HCT116 (cell line): ENCODE results near the gene ASRGL1. TPM values are rescaled to one million over a fixed set of nuclear protein-coding genes. Genes with fewer than 3 reads are reported as not detected.

Experiments used
- ATAC-seq: fragments of 200-7000 bp; cut with Tn5 transposase; 2 replicates; pipeline ENCODE4 v1.9.1; 2020; ENCODE audit warnings: mild to moderate bottlenecking, moderate library complexity
- BruUV-seq: library from RNA; stranded (reverse); fragments of 400-500 nt; replicated peaks from 2 replicates; lab custom pipeline; 2021; lab: Mats Ljungman, UMichigan
- CTCF ChIA-PET: fragments of 300-600 bp; sonication (Branson Sonifier 250); formaldehyde crosslinking; loops from one replicate; lab custom pipeline; 2021; ENCODE audit warnings: antibody characterized with exemption; lab: Charles Lee
- POLR2A ChIA-PET: fragments of 300-600, 350-600 bp; sonication (Branson Sonifier 250); formaldehyde crosslinking; loops from one replicate; lab custom pipeline; 2021; ENCODE audit warnings: antibody characterized with exemption; lab: Charles Lee
- RAD21 ChIA-PET, 2 experiments: fragments of 300-600 bp; sonication (Branson Sonifier 250); formaldehyde crosslinking; loops; one replicate each; lab custom pipeline; 2023; ENCODE audit warnings: low total read pairs in 2 of 2; ENCODE audit not compliant: uncharacterized antibody in 2 of 2, unreplicated experiment in 2 of 2, low non-redundant PET in 1 of 2; lab: Charles Lee
- DNase-seq: peaks from one replicate; pipeline ENCODE4 v3.0.0-alpha.2; 2010; ENCODE audit warnings: low read depth, low spot score
- H2AFZ ChIP-seq: fragments of 200-600 bp; shearing (Covaris generic), sonication (generic); 2 replicates; pipeline ENCODE4 v1.6.1; 2017; ENCODE audit warnings: low read depth, mixed run types, mixed read lengths, antibody characterized with exemption, low read length; ENCODE audit not compliant: poor library complexity, severe bottlenecking
- H3K27ac ChIP-seq: 2 replicates; pipeline ENCODE4 v1.5.1; 2012; ENCODE audit warnings: low read depth, low read length
- H3K27me3 ChIP-seq: fragments of 200-600 bp; sonication (generic); 2 replicates; pipeline ENCODE4 v1.6.1; 2016; ENCODE audit warnings: mixed run types, low read length, mixed read lengths; ENCODE audit not compliant: insufficient read depth
- H3K36me3 ChIP-seq, 2 experiments: fragments of 200-500 bp in 1 of 2; fragments of 200-600 bp in 1 of 2; sonication (Bioruptor generic) in 1 of 2; sonication (generic) in 1 of 2; 2 replicates each; pipeline versions ENCODE4 v1.5.1 to v1.6.1; 2014 to 2016; ENCODE audit warnings: low read length in 2 of 2, inconsistent platforms in 1 of 2, mixed read lengths in 1 of 2, mixed run types in 1 of 2; ENCODE audit not compliant: insufficient read depth in 2 of 2, control insufficient read depth in 1 of 2
- H3K4me1 ChIP-seq, 2 experiments: fragments of 200-600 bp in 1 of 2; sonication (generic) in 1 of 2; 2 replicates each; pipeline versions ENCODE4 v1.5.1 to v1.6.1; 2012 to 2017; ENCODE audit warnings: low read length in 2 of 2, inconsistent platforms in 1 of 2, mild to moderate bottlenecking in 1 of 2, mixed read lengths in 1 of 2, mixed run types in 1 of 2, moderate library complexity in 1 of 2; ENCODE audit not compliant: insufficient read depth in 2 of 2, control insufficient read depth in 1 of 2
- H3K4me2 ChIP-seq: fragments of 200-600 bp; sonication (generic); 2 replicates; pipeline ENCODE4 v1.6.1; 2017; ENCODE audit warnings: mixed run types, low read length, mixed read lengths
- H3K4me3 ChIP-seq, 2 experiments: fragments of 200-600 bp in 1 of 2; sonication (generic) in 1 of 2; replicated peaks in 1 of 2; 2 replicates each; pipeline ENCODE4 v1.5.1; 2011 to 2016; ENCODE audit warnings: low read length in 2 of 2, control low read depth in 1 of 2, low read depth in 1 of 2, mild to moderate bottlenecking in 1 of 2, mixed read lengths in 1 of 2, mixed run types in 1 of 2
- H3K79me2 ChIP-seq: fragments of 200-600 bp; sonication (generic); 2 replicates; pipeline ENCODE4 v1.6.1; 2017; ENCODE audit warnings: mild to moderate bottlenecking, mixed run types, low read length, moderate library complexity, mixed read lengths; ENCODE audit not compliant: insufficient read depth
- H3K9ac ChIP-seq: fragments of 200-600 bp; sonication (generic); 2 replicates; pipeline ENCODE4 v1.6.1; 2016; ENCODE audit warnings: low read length, mixed read lengths
- H3K9me2 ChIP-seq: fragments of 200-600 bp; sonication (generic), shearing (Covaris generic); 2 replicates; pipeline ENCODE4 v1.6.1; 2017; ENCODE audit warnings: mixed run types, mild to moderate bottlenecking, moderate library complexity; ENCODE audit not compliant: insufficient read depth
- H3K9me3 ChIP-seq, 2 experiments: fragments of 200-500 bp in 1 of 2; fragments of 200-600 bp in 1 of 2; sonication (Bioruptor generic) in 1 of 2; sonication (generic) in 1 of 2; 2 replicates each; pipeline ENCODE4 v1.6.1; 2014 to 2017; ENCODE audit warnings: low read length in 2 of 2, mixed read lengths in 2 of 2, inconsistent platforms in 1 of 2, low read depth in 1 of 2, mild to moderate bottlenecking in 1 of 2, mixed run types in 1 of 2, moderate library complexity in 1 of 2; ENCODE audit not compliant: control insufficient read depth in 1 of 2, insufficient read depth in 1 of 2
- H4K20me1 ChIP-seq: fragments of 200-600 bp; sonication (generic), shearing (Covaris generic); 2 replicates; pipeline ENCODE4 v1.6.1; 2017; ENCODE audit warnings: mixed run types, mild to moderate bottlenecking, moderate library complexity; ENCODE audit not compliant: insufficient read depth
- EZH2 ChIP-seq: fragments of 200-600 bp; sonication (generic); IDR thresholded peaks from 2 replicates; pipeline ENCODE4 v1.6.1; 2017; ENCODE audit warnings: antibody characterized with exemption, mixed run types
- RAD21 ChIP-seq: IDR thresholded peaks from 2 replicates; pipeline ENCODE4 v1.6.1; 2012; ENCODE audit warnings: low read depth, mild to moderate bottlenecking
- YY1 ChIP-seq: IDR thresholded peaks from 2 replicates; pipeline ENCODE4 v1.6.1; 2011; ENCODE audit warnings: low read length, low read depth, moderate library complexity, mild to moderate bottlenecking; ENCODE audit not compliant: insufficient replicate concordance; ENCODE audit errors: extremely low read depth
- ZFX ChIP-seq: fragments of 450-650 bp; IDR thresholded peaks from 2 replicates; pipeline ENCODE4 v1.6.1; 2017
- ZNF274 ChIP-seq: fragments of 200-500 bp; sonication (Bioruptor generic); IDR thresholded peaks from 2 replicates; pipeline ENCODE4 v1.6.1; 2014; ENCODE audit warnings: mild to moderate bottlenecking, low read depth, low read length, inconsistent platforms
- intact Hi-C: fragments of 100-400 bp; cut with micrococcal nuclease; formaldehyde crosslinking; loops from 2 replicates; pipeline ENCODE4 v1.10.0; 2022
- total RNA-seq: library from RNA; stranded (reverse); gene quantifications from one replicate; pipeline ENCODE4 v1.2.1, GENCODE V29; 2021; ENCODE audit not compliant: unreplicated experiment
- TF ChIP-seq, protein P1 (sequence below): IDR thresholded peaks from 2 replicates; pipeline ENCODE4 v1.6.1; 2011; ENCODE audit warnings: mild to moderate bottlenecking, low read length, moderate library complexity; ENCODE audit not compliant: insufficient replicate concordance; ENCODE audit errors: extremely low read depth
- TF ChIP-seq, protein P2 (sequence below): IDR thresholded peaks from 2 replicates; pipeline ENCODE4 v1.6.1; 2012; ENCODE audit warnings: low read depth
- TF ChIP-seq, protein P3 (sequence below): IDR thresholded peaks from 2 replicates; pipeline ENCODE4 v1.6.1; 2012
- TF ChIP-seq, protein P4 (sequence below): IDR thresholded peaks from 2 replicates; pipeline ENCODE4 v1.6.1; 2012
- TF ChIP-seq, protein P5 (sequence below), 3 experiments: fragments of 200-600 bp in 1 of 3; sonication (generic) in 1 of 3; IDR thresholded peaks in 2 of 3; conservative IDR thresholded peaks in 1 of 3; 2 replicates each; pipeline ENCODE4 v1.5.1; 2012 to 2017; ENCODE audit warnings: low read depth in 2 of 3, low read length in 2 of 3, antibody characterized with exemption in 1 of 3, borderline replicate concordance in 1 of 3, control low read depth in 1 of 3, mild to moderate bottlenecking in 1 of 3, mixed read lengths in 1 of 3, mixed run types in 1 of 3, moderate library complexity in 1 of 3; ENCODE audit not compliant: insufficient read depth in 1 of 3

ASRGL1 gene
- total RNA-seq, 1 experiment from 2014 or later: 27.6 TPM

DNA sequence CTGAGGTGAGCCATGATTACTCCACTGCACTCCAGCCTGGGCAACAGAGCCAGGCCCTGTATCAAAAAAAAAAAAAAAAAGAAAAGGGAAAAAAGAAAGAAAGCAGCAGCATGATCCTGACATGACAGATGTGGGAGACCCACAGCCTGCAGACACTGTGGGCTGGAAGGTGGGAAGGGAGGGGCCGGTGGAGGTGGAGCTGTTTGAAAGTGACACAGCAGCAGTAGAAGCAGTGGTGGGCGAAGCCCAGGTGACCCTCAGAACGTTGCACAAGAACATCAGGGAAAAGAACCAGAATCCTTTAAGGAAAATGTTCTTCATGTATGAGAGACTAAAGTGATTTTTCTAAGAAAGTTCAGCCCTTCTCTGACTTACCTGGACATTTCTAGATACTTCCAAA is 55.3 kb downstream of the ASRGL1 start (continued):
- TF ChIP-seq, protein P1, sequence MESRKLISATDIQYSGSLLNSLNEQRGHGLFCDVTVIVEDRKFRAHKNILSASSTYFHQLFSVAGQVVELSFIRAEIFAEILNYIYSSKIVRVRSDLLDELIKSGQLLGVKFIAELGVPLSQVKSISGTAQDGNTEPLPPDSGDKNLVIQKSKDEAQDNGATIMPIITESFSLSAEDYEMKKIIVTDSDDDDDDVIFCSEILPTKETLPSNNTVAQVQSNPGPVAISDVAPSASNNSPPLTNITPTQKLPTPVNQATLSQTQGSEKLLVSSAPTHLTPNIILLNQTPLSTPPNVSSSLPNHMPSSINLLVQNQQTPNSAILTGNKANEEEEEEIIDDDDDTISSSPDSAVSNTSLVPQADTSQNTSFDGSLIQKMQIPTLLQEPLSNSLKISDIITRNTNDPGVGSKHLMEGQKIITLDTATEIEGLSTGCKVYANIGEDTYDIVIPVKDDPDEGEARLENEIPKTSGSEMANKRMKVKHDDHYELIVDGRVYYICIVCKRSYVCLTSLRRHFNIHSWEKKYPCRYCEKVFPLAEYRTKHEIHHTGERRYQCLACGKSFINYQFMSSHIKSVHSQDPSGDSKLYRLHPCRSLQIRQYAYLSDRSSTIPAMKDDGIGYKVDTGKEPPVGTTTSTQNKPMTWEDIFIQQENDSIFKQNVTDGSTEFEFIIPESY: no peak
- TF ChIP-seq EZH2: no peak
- TF ChIP-seq, protein P2, sequence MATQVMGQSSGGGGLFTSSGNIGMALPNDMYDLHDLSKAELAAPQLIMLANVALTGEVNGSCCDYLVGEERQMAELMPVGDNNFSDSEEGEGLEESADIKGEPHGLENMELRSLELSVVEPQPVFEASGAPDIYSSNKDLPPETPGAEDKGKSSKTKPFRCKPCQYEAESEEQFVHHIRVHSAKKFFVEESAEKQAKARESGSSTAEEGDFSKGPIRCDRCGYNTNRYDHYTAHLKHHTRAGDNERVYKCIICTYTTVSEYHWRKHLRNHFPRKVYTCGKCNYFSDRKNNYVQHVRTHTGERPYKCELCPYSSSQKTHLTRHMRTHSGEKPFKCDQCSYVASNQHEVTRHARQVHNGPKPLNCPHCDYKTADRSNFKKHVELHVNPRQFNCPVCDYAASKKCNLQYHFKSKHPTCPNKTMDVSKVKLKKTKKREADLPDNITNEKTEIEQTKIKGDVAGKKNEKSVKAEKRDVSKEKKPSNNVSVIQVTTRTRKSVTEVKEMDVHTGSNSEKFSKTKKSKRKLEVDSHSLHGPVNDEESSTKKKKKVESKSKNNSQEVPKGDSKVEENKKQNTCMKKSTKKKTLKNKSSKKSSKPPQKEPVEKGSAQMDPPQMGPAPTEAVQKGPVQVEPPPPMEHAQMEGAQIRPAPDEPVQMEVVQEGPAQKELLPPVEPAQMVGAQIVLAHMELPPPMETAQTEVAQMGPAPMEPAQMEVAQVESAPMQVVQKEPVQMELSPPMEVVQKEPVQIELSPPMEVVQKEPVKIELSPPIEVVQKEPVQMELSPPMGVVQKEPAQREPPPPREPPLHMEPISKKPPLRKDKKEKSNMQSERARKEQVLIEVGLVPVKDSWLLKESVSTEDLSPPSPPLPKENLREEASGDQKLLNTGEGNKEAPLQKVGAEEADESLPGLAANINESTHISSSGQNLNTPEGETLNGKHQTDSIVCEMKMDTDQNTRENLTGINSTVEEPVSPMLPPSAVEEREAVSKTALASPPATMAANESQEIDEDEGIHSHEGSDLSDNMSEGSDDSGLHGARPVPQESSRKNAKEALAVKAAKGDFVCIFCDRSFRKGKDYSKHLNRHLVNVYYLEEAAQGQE: no peak
- TF ChIP-seq, all 23 proteins: peak for 0

DNA sequence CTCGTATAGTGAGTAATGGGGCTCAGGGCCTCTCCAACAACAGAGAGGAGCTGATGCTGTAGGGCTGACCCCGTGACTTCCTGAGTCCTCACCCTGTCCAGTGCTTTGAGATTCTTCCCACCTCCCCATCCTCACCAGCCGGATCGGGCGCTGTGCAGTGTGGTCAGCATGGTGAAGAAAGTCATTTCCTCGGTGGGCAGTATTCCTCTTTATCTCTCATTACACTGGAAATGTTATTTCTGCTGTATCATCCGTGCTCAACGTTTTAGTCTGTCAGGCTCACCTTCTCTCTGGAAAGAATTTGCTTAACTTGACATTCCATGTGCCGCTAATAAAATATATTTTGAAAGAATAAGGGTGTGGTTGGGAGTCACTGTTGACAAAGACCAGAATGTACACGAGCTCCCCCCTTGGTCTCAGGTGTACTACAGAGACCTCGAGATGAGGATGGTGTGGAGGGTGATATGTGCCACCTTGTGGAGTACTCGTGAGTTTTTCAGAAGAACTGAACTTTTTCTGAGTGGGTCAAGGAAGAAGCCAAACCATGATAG is 55.9 kb downstream of the ASRGL1 start:
- Histone ChIP-seq H3K4me2 (no peak overlapping the region), H2AFZ (no peak overlapping the region), H3K9ac (no peak overlapping the region), H3K4me3 (no peak overlapping the region), H3K4me1 (peaks cover 9 to 11% of the 10 kb centered on the region in 2 experiments; a peak in 3 of 4 replicates), H3K27me3 (no peaks in the 10 kb centered on the region), H3K36me3 (no peaks in the 10 kb centered on the region), H3K9me3 (no peaks in the 10 kb centered on the region), H3K79me2 (no peaks in the 10 kb centered on the region), H3K9me2 (no peaks in the 10 kb centered on the region), H4K20me1 (no peaks in the 10 kb centered on the region), H3K27ac (0 out of 2 replicates have a peak overlapping the region, but pooled peaks have one; percentile 8)
- POLR2A ChIA-PET: interaction anchor here (1.0 to 1.4 kb wide), 3 partner anchors 181 to 448 kb away, joined by 3 read pairs; partner anchors contain the start of genes C11orf98, CSKMT and EEF1G
- CTCF ChIA-PET: interaction anchor here (0.5 to 4.2 kb wide), 9 partner anchors 12 to 198 kb away, joined by 3 to 47 read pairs (median 3); partner anchors contain the start of genes EEF1G and TUT1
- TF ChIP-seq EZH2 (no peak), ZFX (no peak), RAD21 (peak; percentile 55), YY1 (no peak), ZNF274 (no peak)
- TF ChIP-seq, protein P3, sequence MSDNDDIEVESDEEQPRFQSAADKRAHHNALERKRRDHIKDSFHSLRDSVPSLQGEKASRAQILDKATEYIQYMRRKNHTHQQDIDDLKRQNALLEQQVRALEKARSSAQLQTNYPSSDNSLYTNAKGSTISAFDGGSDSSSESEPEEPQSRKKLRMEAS: no peak
- TF ChIP-seq, protein P4, sequence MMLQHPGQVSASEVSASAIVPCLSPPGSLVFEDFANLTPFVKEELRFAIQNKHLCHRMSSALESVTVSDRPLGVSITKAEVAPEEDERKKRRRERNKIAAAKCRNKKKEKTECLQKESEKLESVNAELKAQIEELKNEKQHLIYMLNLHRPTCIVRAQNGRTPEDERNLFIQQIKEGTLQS: no peak
- TF ChIP-seq, protein P1: no peak
- TF ChIP-seq, protein P5, sequence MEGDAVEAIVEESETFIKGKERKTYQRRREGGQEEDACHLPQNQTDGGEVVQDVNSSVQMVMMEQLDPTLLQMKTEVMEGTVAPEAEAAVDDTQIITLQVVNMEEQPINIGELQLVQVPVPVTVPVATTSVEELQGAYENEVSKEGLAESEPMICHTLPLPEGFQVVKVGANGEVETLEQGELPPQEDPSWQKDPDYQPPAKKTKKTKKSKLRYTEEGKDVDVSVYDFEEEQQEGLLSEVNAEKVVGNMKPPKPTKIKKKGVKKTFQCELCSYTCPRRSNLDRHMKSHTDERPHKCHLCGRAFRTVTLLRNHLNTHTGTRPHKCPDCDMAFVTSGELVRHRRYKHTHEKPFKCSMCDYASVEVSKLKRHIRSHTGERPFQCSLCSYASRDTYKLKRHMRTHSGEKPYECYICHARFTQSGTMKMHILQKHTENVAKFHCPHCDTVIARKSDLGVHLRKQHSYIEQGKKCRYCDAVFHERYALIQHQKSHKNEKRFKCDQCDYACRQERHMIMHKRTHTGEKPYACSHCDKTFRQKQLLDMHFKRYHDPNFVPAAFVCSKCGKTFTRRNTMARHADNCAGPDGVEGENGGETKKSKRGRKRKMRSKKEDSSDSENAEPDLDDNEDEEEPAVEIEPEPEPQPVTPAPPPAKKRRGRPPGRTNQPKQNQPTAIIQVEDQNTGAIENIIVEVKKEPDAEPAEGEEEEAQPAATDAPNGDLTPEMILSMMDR (IDR thresholded peaks at IDR 0.05 in 2 of 3, conservative IDR thresholded peaks at IDR 0.05 in 1 of 3; ENCODE audit: borderline replicate concordance in 1 of 3, insufficient read depth in 1 of 3, low read depth in 2 of 3, low read length in 2 of 3): peak; percentile 47 to 90 (median 49)
- RAD21 ChIA-PET: interaction anchor here (0.8 to 1.2 kb wide), 2 partner anchors 12 to 150 kb away, joined by 3 read pairs; no protein-coding TSS in a partner anchor
- DNase-seq (peak; percentile 43), ATAC-seq (peak; percentile 75)
- intact Hi-C loops: no loop called here
- no TSS peak for BruUV-seq
